Stimulated activated naive CD8-positive, alpha-beta T cell treated with anti-CD3 and anti-CD28 coated beads, Interleukin-15, amount 100 ng/mL, for 72 hours (primary cell): ENCODE results near the gene GOLGA6B.
A peak's percentile ranks its signal among the peaks of the same experiment; 100 is the strongest.
"Not testable (repeated sequence)": the region's sequence is repeated elsewhere in the genome, so short reads cannot be mapped to it uniquely, and the experiment has no call there.

Experiments used
- ATAC-seq: fragments of 150-1000 bp; cut with Tn5 transposase; 2 replicates; pipeline ENCODE4 v1.10.0; 2021; ENCODE audit warnings: mild to moderate bottlenecking, moderate library complexity
- DNase-seq, 2 donors: peaks; one replicate each; pipeline ENCODE4 v3.0.0; 2021 to 2022
- H3K27ac Mint-ChIP-seq, 2 donors: one replicate each; pipeline ENCODE4 v1.8.0; 2022; ENCODE audit warnings: mild to moderate bottlenecking in 2 of 2, mixed read lengths in 2 of 2, moderate library complexity in 2 of 2
- H3K27me3 Mint-ChIP-seq: one replicate; pipeline ENCODE4 v1.8.0; 2022; ENCODE audit warnings: mixed read lengths
- H3K4me1 Mint-ChIP-seq: one replicate; pipeline ENCODE4 v1.8.0; 2022; ENCODE audit warnings: mild to moderate bottlenecking, mixed read lengths
- H3K4me3 Mint-ChIP-seq, 2 donors: one replicate each; pipeline ENCODE4 v1.8.0; 2022; ENCODE audit warnings: mild to moderate bottlenecking in 2 of 2, mixed read lengths in 2 of 2, moderate library complexity in 1 of 2
- H3K9me3 Mint-ChIP-seq, 2 donors: one replicate each; pipeline ENCODE4 v1.8.0; 2022; ENCODE audit warnings: mixed read lengths in 2 of 2

The GOLGA6B gene

DNA sequence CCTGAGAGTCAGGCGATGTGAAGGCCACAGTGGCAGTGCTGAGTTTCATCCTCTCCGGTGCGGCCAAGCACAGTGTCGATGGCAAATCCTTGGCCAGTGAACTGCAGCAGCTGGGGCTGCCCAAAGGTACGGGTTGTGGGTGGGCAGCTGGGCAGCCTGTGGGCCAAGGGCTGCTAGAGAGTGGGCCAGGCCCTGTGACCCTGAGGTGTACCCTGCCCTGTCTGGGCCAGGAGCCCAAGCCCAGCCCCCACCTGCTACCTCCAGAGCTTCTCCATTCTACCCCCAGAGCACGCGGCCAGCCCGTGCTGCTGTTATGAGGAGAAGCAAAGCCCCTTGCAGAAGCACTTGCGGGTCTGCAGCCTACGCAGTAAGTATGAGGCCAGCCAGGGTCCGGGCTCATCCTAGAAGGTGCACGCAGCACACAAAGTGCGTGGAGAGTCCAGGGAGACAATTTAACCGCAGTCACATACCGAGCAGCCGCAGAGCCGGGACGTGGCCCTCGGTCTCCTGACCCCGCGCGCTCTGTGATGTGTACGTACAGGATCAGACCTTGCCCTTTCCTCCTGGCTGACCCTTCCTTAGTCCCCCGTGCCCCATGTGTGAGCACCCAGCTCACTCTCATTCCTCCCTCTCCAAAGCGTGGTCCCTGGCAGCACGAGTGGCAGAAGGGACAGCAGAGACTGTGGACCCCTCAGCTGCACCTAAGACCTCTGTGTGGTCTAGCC, 14.6 kb upstream of the GOLGA6B start:
- not testable (repeated sequence) for ATAC-seq, H3K27me3 Mint-ChIP-seq, H3K4me3 Mint-ChIP-seq, H3K27ac Mint-ChIP-seq, DNase-seq, H3K4me1 Mint-ChIP-seq, H3K9me3 Mint-ChIP-seq

- DNase-seq = not testable (repeated sequence)
These were observed 12.2 kb upstream of the GOLGA6B start for GRCh38 chr15:72642271-72642670.

GRCh38 chr15:72648631-72649253, 5.8 kb upstream of the GOLGA6B start:
- ATAC-seq, H3K4me3 Mint-ChIP-seq, DNase-seq, H3K27me3 Mint-ChIP-seq, H3K4me1 Mint-ChIP-seq, H3K9me3 Mint-ChIP-seq: not testable (repeated sequence)
- H3K27ac Mint-ChIP-seq = peak overlapping the region in 1 of 2 donors; percentile 66

More at GRCh38 chr15:72642271-72642670, 12.2 kb upstream of the GOLGA6B start:
- H3K27ac Mint-ChIP-seq, H3K9me3 Mint-ChIP-seq, H3K27me3 Mint-ChIP-seq, ATAC-seq, H3K4me3 Mint-ChIP-seq, H3K4me1 Mint-ChIP-seq: not testable (repeated sequence)

DNA sequence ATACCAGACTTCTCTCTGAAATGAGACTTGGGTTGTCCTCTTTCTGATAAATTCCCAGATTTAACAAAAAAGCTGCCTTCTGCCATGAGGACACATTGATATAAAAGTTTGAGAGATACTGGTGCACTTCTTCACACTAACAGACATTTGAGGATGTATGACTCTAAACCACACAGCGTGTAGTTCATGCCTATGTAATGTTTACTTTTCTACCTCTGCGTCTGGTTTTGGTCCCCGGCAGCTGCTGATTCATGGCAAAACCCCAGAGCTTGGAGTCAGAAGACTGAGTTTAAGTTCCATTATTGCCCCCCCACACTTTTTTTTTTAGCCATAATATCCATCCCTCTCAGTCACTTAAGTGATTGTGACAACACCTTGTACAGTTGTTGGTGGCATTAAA, 1.5 kb downstream of the GOLGA6B start:
- H3K27ac Mint-ChIP-seq, DNase-seq, H3K9me3 Mint-ChIP-seq, H3K4me3 Mint-ChIP-seq, H3K27me3 Mint-ChIP-seq, ATAC-seq, H3K4me1 Mint-ChIP-seq: not testable (repeated sequence)

- not testable (repeated sequence) for H3K27ac Mint-ChIP-seq, ATAC-seq, H3K9me3 Mint-ChIP-seq, H3K4me1 Mint-ChIP-seq, H3K27me3 Mint-ChIP-seq, H3K4me3 Mint-ChIP-seq, DNase-seq
These were observed 6.6 kb downstream of the GOLGA6B start for GRCh38 chr15:72661081-72661480.

- H3K27ac Mint-ChIP-seq, DNase-seq, H3K4me1 Mint-ChIP-seq, H3K27me3 Mint-ChIP-seq, ATAC-seq, H3K4me3 Mint-ChIP-seq, H3K9me3 Mint-ChIP-seq: not testable (repeated sequence)
These were observed 9.4 kb downstream of the GOLGA6B start for GRCh38 chr15:72663931-72664330.

DNA sequence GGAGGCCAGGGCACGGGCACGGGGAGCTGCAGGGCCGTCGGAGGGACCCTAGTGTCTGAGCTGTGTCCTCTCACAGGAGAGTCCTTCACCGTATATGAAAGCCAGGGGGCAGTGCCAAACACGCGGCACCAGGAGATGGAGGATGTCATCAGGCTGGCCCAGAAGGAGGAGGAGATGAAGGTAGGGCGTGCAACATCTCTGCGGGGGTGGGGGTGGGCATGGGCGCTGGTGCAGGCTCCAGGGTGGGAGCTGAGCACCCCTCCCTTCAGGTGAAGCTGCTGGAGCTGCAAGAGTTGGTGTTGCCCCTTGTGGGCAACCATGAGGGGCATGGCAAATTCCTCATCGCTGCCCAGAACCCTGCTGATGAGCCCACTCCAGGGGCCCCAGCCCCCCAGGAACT, 11.2 kb downstream of the GOLGA6B start:
- H3K4me1 Mint-ChIP-seq, H3K9me3 Mint-ChIP-seq, H3K4me3 Mint-ChIP-seq, H3K27me3 Mint-ChIP-seq, ATAC-seq, H3K27ac Mint-ChIP-seq, DNase-seq: not testable (repeated sequence)

GRCh38 chr15:72669803-72670202, 15.3 kb downstream of the GOLGA6B start:
- not testable (repeated sequence) for H3K27ac Mint-ChIP-seq, H3K9me3 Mint-ChIP-seq, H3K4me1 Mint-ChIP-seq, H3K4me3 Mint-ChIP-seq, DNase-seq, ATAC-seq
- H3K27me3 Mint-ChIP-seq = peaks cover 13% of the 10 kb centered on the region

DNA sequence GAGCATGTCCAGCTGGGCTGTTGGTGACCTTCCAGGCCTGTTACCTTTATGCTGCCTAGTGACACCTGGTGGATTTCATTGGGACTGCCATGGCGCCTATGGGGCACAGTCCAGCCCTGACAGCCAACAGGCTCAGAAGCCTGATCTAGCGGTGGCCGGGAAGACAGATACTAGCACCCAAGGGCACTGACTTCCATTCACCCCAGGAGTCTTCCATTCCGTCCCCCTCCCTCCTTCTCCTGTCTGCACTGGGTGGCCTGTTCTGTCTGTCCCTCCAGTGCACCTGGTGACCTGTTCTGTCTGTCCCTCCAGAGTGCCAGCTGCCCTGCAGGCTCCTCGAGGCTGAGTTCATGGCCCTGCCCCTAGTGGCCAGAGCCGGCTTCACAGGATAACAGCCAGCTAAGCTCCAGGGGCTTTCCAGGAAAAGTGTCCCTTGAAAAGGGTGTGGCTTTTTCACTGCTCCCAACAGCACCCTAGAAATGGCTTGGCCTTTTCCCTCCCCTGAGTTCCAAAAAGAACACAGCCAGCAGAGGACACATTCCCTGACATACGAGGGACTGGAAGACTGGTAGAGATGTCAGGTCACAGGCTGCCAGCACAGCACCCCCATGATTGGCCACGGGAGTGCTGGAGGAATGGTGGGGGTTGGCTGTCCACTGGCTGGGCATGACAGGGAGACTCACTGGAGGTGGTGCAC, 16.3 kb downstream of the GOLGA6B start:
- H3K27ac Mint-ChIP-seq = peak overlapping the region in 1 of 2 donors; percentile 81
- H3K9me3 Mint-ChIP-seq, H3K4me1 Mint-ChIP-seq: not testable (repeated sequence)
- peaks cover 13% of the 10 kb centered on the region for H3K27me3 Mint-ChIP-seq
- H3K4me3 Mint-ChIP-seq = peak overlapping the region; percentile 76 to 77
- DNase-seq (peak; percentile 76 to 80), ATAC-seq (peak; percentile 98)

DNA sequence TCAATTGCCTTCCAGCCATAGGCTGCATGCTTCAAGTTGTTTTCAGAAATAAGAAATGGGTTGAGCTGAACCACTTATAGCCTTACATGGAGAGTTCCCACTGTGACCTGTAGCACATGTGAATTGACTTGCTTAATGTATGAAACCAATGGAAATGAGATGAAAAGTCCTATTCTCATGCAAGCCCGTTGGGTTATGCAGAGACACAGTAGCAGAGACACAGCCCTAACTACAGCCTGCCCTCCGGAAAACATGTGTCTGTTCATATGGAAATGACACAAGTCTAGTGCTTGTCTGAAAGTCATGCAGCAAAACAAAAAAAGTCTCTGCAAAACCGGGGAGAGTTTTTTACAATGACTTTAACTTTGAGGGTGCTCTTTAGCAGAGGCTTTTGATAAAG, 17.0 kb downstream of the GOLGA6B start:
- DNase-seq (no peak), ATAC-seq (no peak)
- Mint-ChIP-seq H3K9me3 (no peaks in the 10 kb centered on the region), H3K27me3 (peaks cover 13% of the 10 kb centered on the region), H3K4me1 (peaks cover 9% of the 10 kb centered on the region), H3K27ac (no peak overlapping the region), H3K4me3 (no peak overlapping the region)

- Mint-ChIP-seq H3K27ac (no peak overlapping the region), H3K27me3 (peaks cover 16% of the 10 kb centered on the region), H3K4me3 (no peak overlapping the region), H3K4me1 (no peaks in the 10 kb centered on the region), H3K9me3 (no peaks in the 10 kb centered on the region)
- no peak for ATAC-seq
- DNase-seq = no peak
These were observed 22.3 kb downstream of the GOLGA6B start for GRCh38 chr15:72676838-72677237.

GRCh38 chr15:72680931-72681330, 26.4 kb downstream of the GOLGA6B start:
- Mint-ChIP-seq H3K9me3 (no peaks in the 10 kb centered on the region), H3K27me3 (peaks cover 14% of the 10 kb centered on the region), H3K27ac (no peak overlapping the region), H3K4me3 (no peak overlapping the region), H3K4me1 (peaks cover 7% of the 10 kb centered on the region)
- DNase-seq (no peak), ATAC-seq (no peak)

GRCh38 chr15:72682772-72683171, 28.3 kb downstream of the GOLGA6B start:
- Mint-ChIP-seq H3K4me3 (no peak overlapping the region), H3K9me3 (no peaks in the 10 kb centered on the region), H3K4me1 (peaks cover 7% of the 10 kb centered on the region), H3K27me3 (peaks cover 8% of the 10 kb centered on the region), H3K27ac (no peak overlapping the region)
- DNase-seq (no peak), ATAC-seq (no peak)

- Mint-ChIP-seq H3K4me3 (peak overlapping the region; percentile 90 to 96), H3K4me1 (peaks cover 7% of the 10 kb centered on the region), H3K27ac (peak overlapping the region; percentile 97), H3K27me3 (no peaks in the 10 kb centered on the region), H3K9me3 (no peaks in the 10 kb centered on the region)
- no peak for ATAC-seq
- no peak for DNase-seq
These were observed 30.9 kb downstream of the GOLGA6B start for GRCh38 chr15:72685301-72685924.

GRCh38 chr15:72685925-72686794, 31.7 kb downstream of the GOLGA6B start, which contains the start of the genes BBS4 and HIGD2B:
Gene BBS4, plus strand, starts transcription at chr15:72686207. Its CDS starts 21 bp downstream, at chr15:72686228.
Gene HIGD2B, minus strand, starts transcription at chr15:72686182. Its CDS starts 9,808 bp downstream, at chr15:72676374.
- DNase-seq (peak; percentile 84 to 88), ATAC-seq (peak; percentile 99)
- H3K4me3 Mint-ChIP-seq = peak within 1 kb of the TSS; percentile 90 to 96
- H3K27ac Mint-ChIP-seq = peak within 1 kb of the TSS; percentile 97
- H3K4me1 Mint-ChIP-seq = peaks cover 7% of the 10 kb centered on the region
- H3K9me3 Mint-ChIP-seq = no peaks in the 10 kb centered on the region
- no peaks in the 10 kb centered on the region for H3K27me3 Mint-ChIP-seq
